ENCODE results near the gene GRAMD1A. TPM values are rescaled to one million over a fixed set of nuclear protein-coding genes. Genes with fewer than 3 reads are reported as not detected.

Gene GRAMD1A
- polyA plus RNA-seq, 1 of the 3 experiments (the other 2 are of a cell fraction), result 81.9 TPM

- H3K36me3 ChIP-seq (replicated peaks in 1 of 2; ENCODE audit: control insufficient read depth in 1 of 2, insufficient read depth in 2 of 2, low read length in 1 of 2), result no peaks in the 10 kb centered on the region
- no peak for DNase-seq
- CTCF ChIA-PET, result interaction anchor here (1.0 to 1.5 kb wide), 4 partner anchors 17 to 79 kb away, joined by 3 to 5 read pairs (median 4); no protein-coding TSS in a partner anchor
These were observed 61.7 kb downstream of the GRAMD1A start for GRCh38 chr19:35061583-35062373.

GRCh38 chr19:35062942-35063341 lies 62.8 kb downstream of the GRAMD1A start:
- Histone ChIP-seq H3K4me1 (ENCODE audit: control insufficient read depth in 1 of 2, insufficient read depth in 2 of 2, low read depth in 1 of 2, low read length in 1 of 2) (no peaks in the 10 kb centered on the region), H3K4me3 (ENCODE audit: low read depth in 2 of 2, low read length in 1 of 2) (no peak overlapping the region), H3K9me3 (no peaks in the 10 kb centered on the region), H3K9ac (no peak overlapping the region), H4K20me1 (ENCODE audit: insufficient read depth) (no peaks in the 10 kb centered on the region), H3K4me2 (no peak overlapping the region), H3K36me3 (replicated peaks in 1 of 2; ENCODE audit: control insufficient read depth in 1 of 2, insufficient read depth in 2 of 2, low read length in 1 of 2) (no peaks in the 10 kb centered on the region), H2AFZ (ENCODE audit: low read depth) (no peak overlapping the region), H3K9me2 (no peaks in the 10 kb centered on the region), H3K79me2 (ENCODE audit: insufficient read depth) (no peaks in the 10 kb centered on the region), H3F3A (replicated peaks; ENCODE audit: insufficient read depth) (no peaks in the 10 kb centered on the region), H3K27me3 (ENCODE audit: insufficient read depth) (peaks cover 32% of the 10 kb centered on the region; the same call in 1 of the 2 replicates), H3K27ac (ENCODE audit: low read depth in 2 of 2, low read length in 1 of 2) (no peak overlapping the region)
- no peak for DNase-seq
- ChIA-PET CTCF (interaction anchor here (0.9 to 1.5 kb wide), 4 partner anchors 9 to 78 kb away, joined by 3 to 5 read pairs (median 4); partner anchors contain the start of gene LGI4), POLR2A (no interaction called here)
- 30% methylated on average over 7 of the region's 7 CpGs for WGBS (ENCODE audit: low lambda C conversion rate)
- TF ChIP-seq RCOR1 (IDR thresholded peaks at IDR 0.05; ENCODE audit: low read length) (no peak), SIN3A (IDR thresholded peaks at IDR 0.05; ENCODE audit: borderline replicate concordance, low read depth, low read length) (no peak), REST (IDR thresholded peaks at IDR 0.05; ENCODE audit: low read depth, low read length) (no peak), TEAD4 (IDR thresholded peaks at IDR 0.05; ENCODE audit: borderline replicate concordance, insufficient read depth) (no peak), RXRA (IDR thresholded peaks at IDR 0.05; ENCODE audit: borderline replicate concordance, low read depth) (no peak)
- TF ChIP-seq, protein P1, sequence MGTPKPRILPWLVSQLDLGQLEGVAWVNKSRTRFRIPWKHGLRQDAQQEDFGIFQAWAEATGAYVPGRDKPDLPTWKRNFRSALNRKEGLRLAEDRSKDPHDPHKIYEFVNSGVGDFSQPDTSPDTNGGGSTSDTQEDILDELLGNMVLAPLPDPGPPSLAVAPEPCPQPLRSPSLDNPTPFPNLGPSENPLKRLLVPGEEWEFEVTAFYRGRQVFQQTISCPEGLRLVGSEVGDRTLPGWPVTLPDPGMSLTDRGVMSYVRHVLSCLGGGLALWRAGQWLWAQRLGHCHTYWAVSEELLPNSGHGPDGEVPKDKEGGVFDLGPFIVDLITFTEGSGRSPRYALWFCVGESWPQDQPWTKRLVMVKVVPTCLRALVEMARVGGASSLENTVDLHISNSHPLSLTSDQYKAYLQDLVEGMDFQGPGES (IDR thresholded peaks at IDR 0.05; ENCODE audit: low read depth, low read length), result no peak

More at GRCh38 chr19:35061583-35062373, 61.7 kb downstream of the GRAMD1A start:
- TF ChIP-seq, protein P2, sequence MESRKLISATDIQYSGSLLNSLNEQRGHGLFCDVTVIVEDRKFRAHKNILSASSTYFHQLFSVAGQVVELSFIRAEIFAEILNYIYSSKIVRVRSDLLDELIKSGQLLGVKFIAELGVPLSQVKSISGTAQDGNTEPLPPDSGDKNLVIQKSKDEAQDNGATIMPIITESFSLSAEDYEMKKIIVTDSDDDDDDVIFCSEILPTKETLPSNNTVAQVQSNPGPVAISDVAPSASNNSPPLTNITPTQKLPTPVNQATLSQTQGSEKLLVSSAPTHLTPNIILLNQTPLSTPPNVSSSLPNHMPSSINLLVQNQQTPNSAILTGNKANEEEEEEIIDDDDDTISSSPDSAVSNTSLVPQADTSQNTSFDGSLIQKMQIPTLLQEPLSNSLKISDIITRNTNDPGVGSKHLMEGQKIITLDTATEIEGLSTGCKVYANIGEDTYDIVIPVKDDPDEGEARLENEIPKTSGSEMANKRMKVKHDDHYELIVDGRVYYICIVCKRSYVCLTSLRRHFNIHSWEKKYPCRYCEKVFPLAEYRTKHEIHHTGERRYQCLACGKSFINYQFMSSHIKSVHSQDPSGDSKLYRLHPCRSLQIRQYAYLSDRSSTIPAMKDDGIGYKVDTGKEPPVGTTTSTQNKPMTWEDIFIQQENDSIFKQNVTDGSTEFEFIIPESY (IDR thresholded peaks at IDR 0.05; ENCODE audit: borderline replicate concordance, low read depth), result no peak
- TF ChIP-seq CHD2 (IDR thresholded peaks at IDR 0.05; ENCODE audit: low read length, partially characterized antibody) (no peak), YY1 (IDR thresholded peaks at IDR 0.05; ENCODE audit: low read depth) (no peak), PBX3 (IDR thresholded peaks at IDR 0.05) (no peak), TCF12 (IDR thresholded peaks at IDR 0.05) (no peak), POLR2AphosphoS5 (IDR thresholded peaks at IDR 0.05; ENCODE audit: low read depth, low read length) (no peak), GABPA (IDR thresholded peaks at IDR 0.05; ENCODE audit: low read depth) (no peak), SIN3A (IDR thresholded peaks at IDR 0.05; ENCODE audit: borderline replicate concordance, low read depth, low read length) (no peak), TAF1 (IDR thresholded peaks at IDR 0.05; ENCODE audit: borderline replicate concordance, low read depth, low read length) (no peak), RAD21 (IDR thresholded peaks at IDR 0.05; ENCODE audit: low read length) (no peak), FOXJ3 (CRISPR knock-in tag; IDR thresholded peaks at IDR 0.05) (no peak)
- TF ChIP-seq, protein P1 (IDR thresholded peaks at IDR 0.05; ENCODE audit: low read depth, low read length), result no peak
- no peaks in the 10 kb centered on the region for H3F3A ChIP-seq (replicated peaks; ENCODE audit: insufficient read depth)
- peaks cover 36% of the 10 kb centered on the region; the same call in 1 of the 2 replicates for H3K27me3 ChIP-seq (ENCODE audit: insufficient read depth)
- H3K9me2 ChIP-seq, result no peaks in the 10 kb centered on the region
- H3K27ac ChIP-seq (ENCODE audit: low read depth in 2 of 2, low read length in 1 of 2), result no peak overlapping the region
- H3K9me3 ChIP-seq, result no peaks in the 10 kb centered on the region
- no peaks in the 10 kb centered on the region for H4K20me1 ChIP-seq (ENCODE audit: insufficient read depth)
- WGBS (ENCODE audit: low lambda C conversion rate), result 34% methylated on average over 7 of the region's 7 CpGs
- POLR2A ChIA-PET, result no interaction called here
- no peaks in the 10 kb centered on the region for H3K79me2 ChIP-seq (ENCODE audit: insufficient read depth)
- no peak overlapping the region for H3K4me2 ChIP-seq
- no peak overlapping the region for H3K4me3 ChIP-seq (ENCODE audit: low read depth in 2 of 2, low read length in 1 of 2)
- H2AFZ ChIP-seq (ENCODE audit: low read depth), result no peak overlapping the region
- no peaks in the 10 kb centered on the region for H3K4me1 ChIP-seq (ENCODE audit: control insufficient read depth in 1 of 2, insufficient read depth in 2 of 2, low read depth in 1 of 2, low read length in 1 of 2)
- H3K9ac ChIP-seq, result no peak overlapping the region

All from SK-N-SH (cell line).